DMS114 treated with DMSO at 0.1 percent for 48 hours (cell line): ENCODE results near the gene ZCCHC2.

ENCODE experiments used
- DNase-seq: peaks from one replicate; lab custom pipeline; 2025; ENCODE audit not compliant: unreplicated experiment; lab: John Stamatoyannopoulos, UW

Gene ZCCHC2

DNA sequence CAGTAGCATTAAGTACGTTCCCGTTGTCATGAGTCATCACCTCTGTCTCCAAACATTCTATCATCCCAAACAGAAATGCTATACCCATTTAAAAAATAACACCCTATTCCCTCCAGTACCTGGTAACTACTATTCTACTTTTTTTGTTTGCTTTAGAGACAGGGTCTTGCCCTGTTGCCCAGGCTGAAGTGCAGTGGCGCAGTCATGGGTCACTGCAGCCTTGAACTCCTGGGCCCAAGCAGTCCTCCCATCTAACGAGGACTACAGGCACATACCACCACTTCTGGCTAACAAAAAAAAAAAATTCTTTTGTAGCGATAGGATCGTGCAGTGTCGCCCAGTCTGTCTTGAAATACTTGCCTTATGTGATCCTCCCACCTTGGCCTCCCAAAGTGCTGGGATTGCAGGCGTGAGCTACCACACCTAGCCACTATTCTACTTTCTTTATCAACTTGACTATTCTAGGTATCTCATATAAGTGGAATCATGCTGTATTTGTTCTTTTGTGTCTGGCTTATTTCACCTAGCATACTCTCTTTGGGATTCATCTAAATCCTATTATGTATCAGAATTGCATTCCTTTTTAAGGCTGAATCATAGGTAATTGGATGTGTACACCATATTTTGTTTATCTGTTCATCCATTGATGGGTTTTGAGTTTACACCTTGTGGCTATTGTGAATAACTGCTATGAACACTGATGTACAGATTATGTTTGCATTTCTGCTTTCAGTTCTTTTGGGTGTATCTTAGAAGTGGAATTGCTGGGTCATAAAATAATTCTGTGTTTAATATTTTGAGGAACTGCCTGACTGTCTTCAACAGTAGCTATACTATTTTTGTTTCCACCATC is 14.4 kb downstream of the ZCCHC2 start:
- no peak for DNase-seq

DNA sequence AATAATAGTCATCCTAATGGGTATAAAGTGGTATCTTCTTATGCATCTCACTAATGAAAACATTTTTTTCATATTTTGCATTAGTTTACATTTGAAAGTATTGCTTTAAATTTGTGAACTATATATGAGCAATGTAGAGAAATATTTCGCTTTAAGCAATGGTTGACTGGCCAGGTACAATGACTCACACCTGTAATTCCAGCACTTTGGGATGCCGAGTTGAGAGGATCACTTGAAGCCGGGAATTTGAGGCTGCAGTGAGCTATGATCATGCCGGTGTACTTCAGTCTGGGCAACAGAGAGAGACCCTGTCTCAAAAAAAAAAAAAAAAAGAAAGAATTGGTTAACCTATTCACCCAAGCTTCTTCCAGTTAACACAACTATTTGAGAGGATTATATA is 15.1 kb downstream of the ZCCHC2 start:
- no peak for DNase-seq

DNA sequence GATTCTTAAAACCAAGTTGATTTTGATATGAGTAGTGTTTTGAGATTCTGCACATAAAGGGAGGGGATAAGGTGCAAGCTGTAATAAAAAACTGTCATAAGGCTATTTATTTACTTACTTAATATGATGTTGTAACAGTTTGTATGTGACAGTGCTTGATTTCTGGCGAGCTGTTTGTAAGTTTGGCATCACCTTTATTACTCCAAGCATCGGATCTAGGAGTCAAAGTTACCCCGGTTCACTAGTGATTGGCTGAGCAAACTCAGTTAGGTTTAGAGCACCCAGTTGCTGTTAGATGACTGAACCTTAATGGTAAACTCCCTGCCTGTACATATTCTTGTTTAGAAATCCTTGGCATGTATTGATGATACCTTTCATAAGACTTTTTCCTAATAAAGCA is 16.1 kb downstream of the ZCCHC2 start:
- DNase-seq: no peak

DNA sequence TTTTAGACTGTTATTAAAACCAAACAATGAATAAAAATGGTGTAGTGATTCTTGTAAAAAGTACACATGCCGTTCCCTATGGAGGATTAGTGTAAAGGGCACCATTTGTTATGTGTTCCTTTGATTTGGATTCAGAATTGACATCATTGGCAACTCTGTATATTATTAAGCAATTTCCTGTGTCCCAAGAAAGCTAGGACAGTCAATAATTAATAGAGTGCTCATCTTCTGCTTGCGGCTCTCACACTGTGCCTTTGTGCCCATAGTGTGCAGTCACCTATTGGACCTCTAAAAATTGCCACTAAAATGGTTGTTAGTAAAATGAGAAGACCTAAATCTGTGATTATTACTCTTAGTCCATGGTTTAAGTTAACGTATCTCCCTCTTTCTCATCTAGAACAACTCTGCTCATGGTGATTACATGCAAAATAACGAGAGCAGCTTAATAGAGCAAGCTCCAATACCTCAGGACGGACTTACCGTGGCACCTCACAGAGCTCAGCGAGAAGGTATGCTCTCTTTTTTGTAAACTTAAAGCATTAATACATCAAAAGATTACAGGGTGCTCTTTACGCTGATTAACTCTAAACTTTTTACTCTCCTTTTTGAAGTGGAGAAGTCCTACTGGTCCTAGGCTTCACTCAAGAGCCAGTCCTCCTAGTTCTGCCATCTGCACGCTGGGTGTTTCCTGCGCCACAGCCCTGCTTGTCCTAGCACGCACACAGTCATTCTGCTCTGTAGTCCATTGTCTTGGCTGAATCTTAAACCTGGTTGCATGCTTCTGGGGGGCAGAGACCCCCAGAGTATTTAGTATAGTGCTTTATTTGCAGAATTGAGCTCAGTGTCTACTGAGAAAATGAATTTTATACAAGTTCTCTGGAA is 16.7 kb downstream of the ZCCHC2 start:
- no peak for DNase-seq

DNA sequence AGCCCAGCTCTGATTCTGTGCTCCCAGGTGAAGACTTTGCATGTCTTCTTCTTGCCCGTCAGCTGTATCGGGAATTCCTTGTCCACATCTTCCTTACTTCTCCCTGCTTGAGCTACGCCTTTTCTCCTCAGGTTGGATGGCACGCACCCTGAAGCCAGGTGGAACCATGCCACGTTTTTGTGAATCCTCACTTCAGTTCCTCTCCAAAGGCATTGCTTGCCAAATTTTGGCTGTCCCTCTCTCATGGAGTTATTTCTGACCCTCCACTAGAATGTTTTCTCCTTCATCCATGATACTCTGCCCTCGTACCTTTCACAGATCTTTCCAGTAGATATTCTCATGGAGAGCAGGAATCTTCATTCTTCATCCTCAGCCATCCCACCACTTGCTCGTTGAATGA is 20.2 kb downstream of the ZCCHC2 start:
- no peak for DNase-seq

DNA sequence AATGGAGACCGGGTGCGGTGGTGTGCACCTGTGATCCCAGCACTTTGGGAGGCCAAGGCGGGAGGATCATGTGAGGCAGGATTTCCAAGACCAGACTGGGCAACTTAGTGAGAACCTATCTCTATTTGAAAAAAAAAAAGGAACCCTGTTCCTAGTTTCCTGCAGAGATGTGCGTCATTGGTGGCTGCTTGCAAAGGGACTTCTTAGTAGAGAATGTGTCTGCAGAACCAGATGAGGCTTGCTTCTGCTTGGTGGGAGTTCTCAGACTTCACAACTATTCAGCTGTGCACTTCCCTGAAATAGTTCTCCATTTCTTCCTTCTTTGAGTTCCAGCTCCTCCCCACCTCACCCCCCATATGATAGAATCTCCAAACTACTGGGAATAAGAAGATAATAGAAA is 22.3 kb downstream of the ZCCHC2 start:
- DNase-seq: no peak

- no peak for DNase-seq
These were observed 26.9 kb downstream of the ZCCHC2 start for GRCh38 chr18:62549755-62550154.

- no peak for DNase-seq
These were observed 27.9 kb downstream of the ZCCHC2 start for GRCh38 chr18:62550746-62551145.

- DNase-seq: no peak
These were observed 29.2 kb downstream of the ZCCHC2 start for GRCh38 chr18:62551972-62552513.

- no peak for DNase-seq
These were observed 31.4 kb downstream of the ZCCHC2 start for GRCh38 chr18:62554061-62554815.

DNA sequence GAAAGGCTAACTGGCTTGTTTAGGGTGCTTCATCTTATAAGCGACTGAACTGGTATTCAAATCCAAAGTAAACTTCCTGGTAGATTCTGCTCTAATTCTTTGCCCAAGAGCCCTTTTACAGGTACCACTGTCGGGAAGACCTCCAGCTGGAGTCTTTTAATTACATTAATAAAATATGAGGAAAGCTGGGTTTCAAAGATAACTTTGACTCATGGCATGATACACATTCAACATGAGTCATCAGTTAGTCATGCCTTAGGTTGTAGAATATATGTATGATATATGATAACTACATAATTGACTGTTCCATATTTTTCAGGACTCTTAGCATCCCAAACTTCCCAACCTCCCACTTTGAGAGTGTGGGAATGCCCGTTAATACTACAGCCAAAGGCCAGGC is 32.3 kb downstream of the ZCCHC2 start:
- DNase-seq: no peak

GRCh38 chr18:62556397-62556796 is 33.6 kb downstream of the ZCCHC2 start:
- DNase-seq: no peak

GRCh38 chr18:62558015-62558663 is 35.3 kb downstream of the ZCCHC2 start:
- DNase-seq: no peak

DNA sequence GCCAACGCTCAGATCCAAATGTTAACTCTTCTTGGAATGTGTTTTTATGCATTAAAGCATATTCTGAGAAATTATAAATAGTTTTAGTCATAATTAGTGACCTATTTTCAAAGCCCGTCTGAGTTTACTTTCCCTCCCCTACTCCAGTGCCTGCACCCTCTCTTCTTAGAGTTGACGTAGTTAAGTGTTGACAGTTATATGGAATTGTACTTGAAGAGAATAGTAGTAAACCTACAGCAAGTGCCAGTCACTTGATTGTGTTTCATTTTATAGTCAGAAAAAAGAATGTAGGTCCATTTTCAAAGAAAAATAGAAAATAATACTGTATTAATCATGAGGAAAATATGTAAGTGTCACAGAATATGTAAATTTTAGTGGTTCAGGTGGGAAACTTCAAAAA is 41.2 kb downstream of the ZCCHC2 start:
- DNase-seq: no peak

GRCh38 chr18:62566199-62566598 is 43.4 kb downstream of the ZCCHC2 start:
- peak; percentile 22 for DNase-seq

DNA sequence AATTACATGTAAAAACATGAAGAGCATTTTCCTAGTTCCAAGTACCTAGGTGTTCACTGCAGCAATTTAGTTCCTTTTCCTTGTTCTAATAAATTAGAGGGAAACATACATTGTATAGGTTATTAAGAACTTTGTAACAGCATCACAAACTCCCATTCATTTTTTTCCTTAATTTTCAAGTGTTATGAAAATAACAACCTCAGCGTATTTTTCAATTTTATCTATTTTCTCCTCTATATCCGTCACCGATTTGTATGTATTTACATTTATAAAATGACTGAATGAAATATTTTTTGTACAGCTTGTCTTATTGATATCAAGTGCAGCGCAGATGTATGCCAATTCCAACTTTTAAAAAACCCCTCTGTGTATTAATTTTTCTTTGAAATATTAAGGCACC is 44.0 kb downstream of the ZCCHC2 start:
- DNase-seq: no peak

DNA sequence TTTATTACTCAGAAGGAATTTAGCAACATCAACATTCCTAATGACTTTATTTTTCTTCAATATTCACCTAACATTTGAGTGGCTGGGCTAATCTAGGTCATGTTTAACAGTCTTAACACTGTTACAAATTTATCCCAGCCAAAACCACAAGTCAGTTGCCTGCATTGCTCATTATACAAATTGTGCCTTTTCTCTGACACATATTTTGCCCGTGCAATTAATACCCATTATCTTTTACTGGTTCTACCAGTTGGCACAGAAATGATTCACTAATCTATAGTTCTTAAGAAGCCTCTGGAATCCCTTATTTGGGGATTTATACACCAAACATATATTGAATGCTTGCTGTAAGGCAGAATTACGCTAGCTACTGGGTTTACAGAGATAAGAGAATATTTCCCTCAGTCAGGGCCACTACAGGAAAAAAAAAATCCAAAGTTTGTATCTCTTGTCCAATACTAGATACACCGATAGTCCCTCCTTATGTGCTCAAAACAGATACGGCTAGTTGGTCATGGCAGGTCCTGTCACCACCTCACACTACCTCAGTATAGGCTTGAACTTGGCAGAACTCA is 46.3 kb downstream of the ZCCHC2 start:
- DNase-seq: no peak

GRCh38 chr18:62571037-62571436 is 48.2 kb downstream of the ZCCHC2 start:
- DNase-seq: no peak

DNA sequence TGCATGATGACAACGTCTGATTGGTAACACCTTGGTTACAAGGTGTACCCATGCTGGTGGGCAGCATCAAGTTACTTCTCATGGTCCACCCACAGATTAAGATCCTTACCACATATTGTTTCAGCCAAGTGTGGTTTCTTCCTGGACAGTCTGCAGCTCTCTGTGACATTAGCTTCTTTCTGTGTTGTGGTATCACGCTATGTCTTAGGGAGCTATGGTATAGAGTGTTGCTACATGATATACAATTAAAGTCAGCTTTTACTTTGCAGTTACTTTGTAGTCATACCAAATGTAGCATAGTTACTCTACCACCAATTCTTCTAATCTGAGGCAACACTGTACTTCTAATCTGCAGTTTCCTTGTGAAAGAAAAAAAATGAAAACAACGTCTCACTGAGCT is 48.8 kb downstream of the ZCCHC2 start:
- DNase-seq: no peak

GRCh38 chr18:62572456-62572855 is 49.6 kb downstream of the ZCCHC2 start:
- no peak for DNase-seq
